ENCODE measurements around the gene MUC6. TPM values are rescaled to one million over a fixed set of nuclear protein-coding genes. Genes with fewer than 3 reads are reported as not detected.
A peak's percentile ranks its signal among the peaks of the same experiment; 100 is the strongest.

MUC6 gene, protein sequence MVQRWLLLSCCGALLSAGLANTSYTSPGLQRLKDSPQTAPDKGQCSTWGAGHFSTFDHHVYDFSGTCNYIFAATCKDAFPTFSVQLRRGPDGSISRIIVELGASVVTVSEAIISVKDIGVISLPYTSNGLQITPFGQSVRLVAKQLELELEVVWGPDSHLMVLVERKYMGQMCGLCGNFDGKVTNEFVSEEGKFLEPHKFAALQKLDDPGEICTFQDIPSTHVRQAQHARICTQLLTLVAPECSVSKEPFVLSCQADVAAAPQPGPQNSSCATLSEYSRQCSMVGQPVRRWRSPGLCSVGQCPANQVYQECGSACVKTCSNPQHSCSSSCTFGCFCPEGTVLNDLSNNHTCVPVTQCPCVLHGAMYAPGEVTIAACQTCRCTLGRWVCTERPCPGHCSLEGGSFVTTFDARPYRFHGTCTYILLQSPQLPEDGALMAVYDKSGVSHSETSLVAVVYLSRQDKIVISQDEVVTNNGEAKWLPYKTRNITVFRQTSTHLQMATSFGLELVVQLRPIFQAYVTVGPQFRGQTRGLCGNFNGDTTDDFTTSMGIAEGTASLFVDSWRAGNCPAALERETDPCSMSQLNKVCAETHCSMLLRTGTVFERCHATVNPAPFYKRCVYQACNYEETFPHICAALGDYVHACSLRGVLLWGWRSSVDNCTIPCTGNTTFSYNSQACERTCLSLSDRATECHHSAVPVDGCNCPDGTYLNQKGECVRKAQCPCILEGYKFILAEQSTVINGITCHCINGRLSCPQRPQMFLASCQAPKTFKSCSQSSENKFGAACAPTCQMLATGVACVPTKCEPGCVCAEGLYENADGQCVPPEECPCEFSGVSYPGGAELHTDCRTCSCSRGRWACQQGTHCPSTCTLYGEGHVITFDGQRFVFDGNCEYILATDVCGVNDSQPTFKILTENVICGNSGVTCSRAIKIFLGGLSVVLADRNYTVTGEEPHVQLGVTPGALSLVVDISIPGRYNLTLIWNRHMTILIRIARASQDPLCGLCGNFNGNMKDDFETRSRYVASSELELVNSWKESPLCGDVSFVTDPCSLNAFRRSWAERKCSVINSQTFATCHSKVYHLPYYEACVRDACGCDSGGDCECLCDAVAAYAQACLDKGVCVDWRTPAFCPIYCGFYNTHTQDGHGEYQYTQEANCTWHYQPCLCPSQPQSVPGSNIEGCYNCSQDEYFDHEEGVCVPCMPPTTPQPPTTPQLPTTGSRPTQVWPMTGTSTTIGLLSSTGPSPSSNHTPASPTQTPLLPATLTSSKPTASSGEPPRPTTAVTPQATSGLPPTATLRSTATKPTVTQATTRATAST (N-terminal part only)
- total RNA-seq, result not detected

DNA sequence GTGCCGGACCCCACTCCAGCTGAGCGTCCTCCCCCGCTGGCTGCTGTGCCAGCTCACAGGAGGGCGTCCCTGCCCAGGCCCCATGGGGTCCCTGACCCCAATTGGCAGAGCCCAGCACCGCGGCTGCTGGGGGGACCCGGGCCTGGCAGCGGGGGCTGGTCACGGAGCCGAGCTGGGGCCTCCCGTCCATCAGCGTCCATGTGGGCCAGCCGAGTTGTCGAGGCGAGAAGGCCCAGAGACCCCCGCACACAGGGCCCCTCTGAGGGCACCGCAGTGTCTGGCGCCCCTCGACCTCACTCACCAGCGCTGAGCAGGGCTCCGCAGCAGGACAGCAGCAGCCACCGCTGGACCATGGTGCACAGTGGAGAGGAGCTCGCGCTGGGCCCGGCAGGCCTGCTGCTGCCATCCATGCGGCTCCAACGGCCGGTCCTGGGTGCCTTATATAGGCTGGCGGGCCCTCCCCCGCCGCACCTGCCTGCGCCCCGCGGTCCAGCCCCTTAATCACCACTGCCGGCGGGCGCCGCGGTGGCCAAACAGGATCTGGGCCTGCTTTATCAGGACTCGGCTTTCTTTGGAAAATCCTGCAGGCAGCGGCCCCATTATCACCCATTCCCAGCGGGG is at the start of gene MUC6:
Gene MUC6 (minus strand): TSS at position 416 of the 621 bp plus-strand sequence. CDS start 63 bp downstream, at position 353.
- no peaks in the 10 kb centered on the region for H3K4me1 Mint-ChIP-seq (ENCODE audit: low read depth)
- no peaks in the 10 kb centered on the region for H3K36me3 Mint-ChIP-seq (ENCODE audit: insufficient read depth in 2 of 2)
- no peak for DNase-seq
- H3K9me3 Mint-ChIP-seq, result peaks cover 5 to 6% of the 10 kb centered on the region in 2 donors
- no peak for ATAC-seq (replicated peaks in 1 of 2)
- no peaks in the 10 kb centered on the region for H3K27me3 Mint-ChIP-seq (ENCODE audit: low read depth)
- H3K4me3 Mint-ChIP-seq, result no peak within 1 kb of the TSS
- H3K27ac Mint-ChIP-seq, result no peak within 1 kb of the TSS

DNA sequence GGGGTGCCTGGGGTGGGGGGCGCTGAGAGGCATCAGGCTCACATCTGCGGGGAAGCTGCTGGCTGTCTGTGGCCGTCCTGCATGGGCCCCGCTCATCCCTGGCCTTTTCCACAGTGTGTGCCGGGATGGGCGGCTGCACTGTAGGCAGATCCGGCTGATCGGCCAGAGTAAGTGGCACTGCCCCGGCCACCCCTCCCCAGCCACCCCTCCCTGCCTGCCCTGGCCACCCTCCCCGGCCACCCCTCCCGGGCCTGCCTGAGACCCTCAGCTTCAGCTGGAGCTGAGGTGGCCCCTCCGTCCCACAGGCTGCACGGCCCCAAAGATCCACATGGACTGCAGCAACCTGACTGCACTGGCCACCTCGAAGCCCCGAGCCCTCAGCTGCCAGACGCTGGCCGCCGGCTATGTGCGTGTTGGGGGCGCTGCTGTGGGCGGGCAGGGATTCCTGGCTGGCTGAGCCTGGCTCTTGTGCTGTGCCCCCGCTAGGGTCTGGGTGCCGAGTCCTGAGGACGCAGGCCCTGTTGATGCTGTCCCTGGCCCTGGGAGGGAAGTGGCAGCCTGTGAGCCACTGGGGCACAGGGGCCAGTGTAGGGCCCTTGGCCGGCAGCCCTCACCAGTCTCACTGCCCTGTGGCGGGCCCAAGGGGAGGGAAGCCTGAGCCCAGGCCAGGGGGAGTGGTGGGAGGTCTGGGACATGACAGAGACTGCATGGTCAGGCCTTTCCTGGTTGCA is 49.1 kb upstream of the MUC6 start:
- Mint-ChIP-seq H3K36me3 (ENCODE audit: insufficient read depth in 2 of 2) (no peaks in the 10 kb centered on the region), H3K4me3 (no peak overlapping the region), H3K9me3 (no peaks in the 10 kb centered on the region), H3K27me3 (ENCODE audit: low read depth) (no peaks in the 10 kb centered on the region), H3K4me1 (ENCODE audit: low read depth) (no peaks in the 10 kb centered on the region), H3K27ac (no peak overlapping the region)
- ATAC-seq (replicated peaks in 1 of 2) (no peak), DNase-seq (no peak)

DNA sequence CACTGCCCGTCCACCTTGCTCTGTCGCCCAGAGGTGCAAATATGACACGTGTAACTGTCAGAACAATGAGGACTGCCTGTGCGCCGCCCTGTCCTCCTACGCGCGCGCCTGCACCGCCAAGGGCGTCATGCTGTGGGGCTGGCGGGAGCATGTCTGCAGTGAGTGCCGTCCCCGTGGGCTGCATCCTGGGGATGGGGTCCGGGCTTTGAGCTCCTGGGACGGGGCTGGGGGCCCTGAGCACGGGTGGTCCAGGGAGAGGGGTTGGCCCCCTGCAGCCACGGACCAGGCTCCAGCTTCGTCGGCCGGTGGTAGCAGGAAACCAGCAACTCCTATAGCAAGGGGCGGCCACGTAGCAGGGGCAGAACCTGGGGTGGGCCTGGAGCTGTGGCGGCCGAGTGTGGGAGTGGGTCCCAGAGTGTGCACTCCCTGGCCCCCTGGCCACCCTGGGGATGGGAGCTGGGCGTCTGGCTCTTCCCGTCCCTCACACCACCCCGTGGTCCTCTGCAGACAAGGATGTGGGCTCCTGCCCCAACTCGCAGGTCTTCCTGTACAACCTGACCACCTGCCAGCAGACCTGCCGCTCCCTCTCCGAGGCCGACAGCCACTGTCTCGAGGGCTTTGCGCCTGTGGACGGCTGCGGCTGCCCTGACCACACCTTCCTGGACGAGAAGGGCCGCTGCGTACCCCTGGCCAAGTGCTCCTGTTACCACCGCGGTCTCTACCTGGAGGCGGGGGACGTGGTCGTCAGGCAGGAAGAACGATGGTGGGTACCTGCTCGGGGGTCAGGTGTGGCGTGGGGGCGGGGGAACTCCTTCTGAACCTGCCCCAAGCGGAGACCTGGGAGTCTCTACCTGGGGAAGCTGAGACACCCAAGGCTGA is 48.3 kb upstream of the MUC6 start:
- Mint-ChIP-seq H3K4me1 (ENCODE audit: low read depth) (no peaks in the 10 kb centered on the region), H3K27me3 (ENCODE audit: low read depth) (no peaks in the 10 kb centered on the region), H3K36me3 (ENCODE audit: insufficient read depth in 2 of 2) (no peaks in the 10 kb centered on the region), H3K27ac (no peak overlapping the region), H3K9me3 (no peaks in the 10 kb centered on the region), H3K4me3 (no peak overlapping the region)
- no peak for DNase-seq
- ATAC-seq (replicated peaks in 1 of 2), result no peak

DNA sequence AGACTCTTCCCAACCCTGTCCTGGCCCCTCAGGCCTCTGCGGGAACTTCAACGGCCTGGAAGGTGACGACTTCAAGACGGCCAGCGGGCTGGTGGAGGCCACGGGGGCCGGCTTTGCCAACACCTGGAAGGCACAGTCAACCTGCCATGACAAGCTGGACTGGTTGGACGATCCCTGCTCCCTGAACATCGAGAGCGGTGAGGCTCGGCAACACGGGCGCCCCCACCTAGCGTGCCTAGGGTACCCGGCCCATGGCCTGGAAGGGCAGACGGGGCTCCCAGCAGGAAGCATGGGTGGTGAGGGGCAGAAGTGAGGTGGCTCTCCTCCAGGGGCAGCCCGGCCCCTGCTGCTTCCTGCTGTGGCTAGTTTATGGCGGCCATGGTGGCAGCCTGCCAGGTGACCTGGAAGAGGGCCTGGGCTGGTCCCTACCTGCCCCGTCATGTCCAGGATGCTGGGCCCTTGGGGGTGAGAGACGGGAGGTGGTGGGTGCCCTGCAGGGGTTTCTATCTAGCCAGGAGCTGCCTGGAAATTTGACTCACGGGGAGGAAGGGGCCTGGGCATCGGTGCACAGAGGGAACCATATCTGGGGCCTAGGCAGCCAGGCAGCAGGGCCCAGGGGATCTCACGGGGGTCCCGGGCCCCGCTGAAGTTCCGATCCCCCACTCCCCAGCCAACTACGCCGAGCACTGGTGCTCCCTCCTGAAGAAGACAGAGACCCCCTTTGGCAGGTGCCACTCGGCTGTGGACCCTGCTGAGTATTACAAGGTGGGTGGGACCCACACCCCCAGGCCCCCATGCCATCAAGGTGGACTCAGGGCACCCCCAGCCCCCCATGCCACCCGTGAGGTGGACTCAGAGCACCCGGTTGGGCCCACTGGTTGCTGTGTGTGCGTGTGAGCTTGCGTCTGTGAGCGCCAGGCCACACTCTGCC is 47.4 kb upstream of the MUC6 start:
- H3K4me1 Mint-ChIP-seq (ENCODE audit: low read depth), result no peaks in the 10 kb centered on the region
- no peaks in the 10 kb centered on the region for H3K27me3 Mint-ChIP-seq (ENCODE audit: low read depth)
- H3K4me3 Mint-ChIP-seq, result no peak overlapping the region
- no peak for ATAC-seq (replicated peaks in 1 of 2)
- H3K27ac Mint-ChIP-seq, result no peak overlapping the region
- no peaks in the 10 kb centered on the region for H3K36me3 Mint-ChIP-seq (ENCODE audit: insufficient read depth in 2 of 2)
- DNase-seq, result no peak
- H3K9me3 Mint-ChIP-seq, result no peaks in the 10 kb centered on the region

DNA sequence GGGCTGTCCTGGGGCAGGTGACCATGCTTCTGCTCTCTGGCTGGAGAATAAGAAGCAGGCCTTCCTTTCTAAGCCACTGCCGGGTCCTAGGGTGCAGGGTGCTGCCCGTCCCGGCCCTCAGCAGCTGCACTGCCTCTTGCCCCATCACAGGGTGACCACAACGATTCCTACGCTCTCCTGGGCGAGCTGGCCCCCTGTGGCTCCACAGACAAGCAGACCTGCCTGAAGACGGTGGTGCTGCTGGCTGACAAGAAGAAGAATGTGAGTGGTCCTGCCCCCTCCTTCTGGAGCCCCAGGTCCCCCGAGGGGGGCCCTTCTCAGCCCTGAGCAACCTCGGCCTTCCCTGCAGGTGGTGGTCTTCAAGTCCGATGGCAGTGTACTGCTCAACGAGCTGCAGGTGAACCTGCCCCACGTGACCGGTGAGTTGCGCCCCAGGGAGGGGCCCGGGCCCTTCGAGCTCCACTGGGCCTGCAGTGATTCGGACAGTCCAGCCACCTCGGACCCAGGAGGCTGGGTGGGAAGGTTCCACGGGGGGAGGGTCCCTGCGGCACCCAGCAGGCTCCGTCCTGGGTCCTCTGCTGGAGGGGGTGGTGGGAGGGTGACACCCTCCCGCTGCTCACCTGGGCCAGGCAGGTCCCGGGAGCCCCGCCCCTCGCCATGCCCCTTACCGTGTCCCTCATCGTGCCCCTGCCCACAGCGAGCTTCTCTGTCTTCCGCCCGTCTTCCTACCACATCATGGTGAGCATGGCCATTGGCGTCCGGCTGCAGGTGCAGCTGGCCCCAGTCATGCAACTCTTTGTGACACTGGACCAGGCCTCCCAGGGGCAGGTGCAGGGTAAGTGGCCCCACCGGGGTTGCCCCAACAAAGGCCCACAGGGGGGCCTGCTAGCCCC is 46.5 kb upstream of the MUC6 start:
- no peaks in the 10 kb centered on the region for H3K9me3 Mint-ChIP-seq

DNA sequence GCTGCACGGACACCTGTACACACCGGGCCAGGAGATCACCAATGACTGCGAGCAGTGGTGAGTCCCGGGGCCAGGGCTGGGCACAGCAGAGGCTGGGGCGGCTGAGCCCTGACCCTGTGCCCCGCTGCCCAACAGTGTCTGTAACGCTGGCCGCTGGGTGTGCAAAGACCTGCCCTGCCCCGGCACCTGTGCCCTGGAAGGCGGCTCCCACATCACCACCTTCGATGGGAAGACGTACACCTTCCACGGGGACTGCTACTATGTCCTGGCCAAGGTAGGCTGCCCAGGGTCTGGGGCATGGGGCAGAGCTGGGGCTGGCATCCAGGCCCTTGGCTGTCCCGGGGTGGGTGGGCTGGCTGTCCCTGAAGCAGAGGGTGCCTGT is 45.8 kb upstream of the MUC6 start:
- no peak for DNase-seq
- Mint-ChIP-seq H3K4me1 (ENCODE audit: low read depth) (no peaks in the 10 kb centered on the region), H3K36me3 (ENCODE audit: insufficient read depth in 2 of 2) (no peaks in the 10 kb centered on the region), H3K27ac (no peak overlapping the region), H3K27me3 (ENCODE audit: low read depth) (no peaks in the 10 kb centered on the region), H3K9me3 (no peaks in the 10 kb centered on the region), H3K4me3 (no peak overlapping the region)
- peak in 1 of 2 donors; percentile 9 for ATAC-seq (replicated peaks in 1 of 2)

More for the DNA sequence above, 46.5 kb upstream of the MUC6 start:
- Mint-ChIP-seq H3K4me1 (ENCODE audit: low read depth) (no peaks in the 10 kb centered on the region), H3K4me3 (no peak overlapping the region), H3K27ac (no peak overlapping the region), H3K27me3 (ENCODE audit: low read depth) (no peaks in the 10 kb centered on the region), H3K36me3 (ENCODE audit: insufficient read depth in 2 of 2) (no peaks in the 10 kb centered on the region)
- ATAC-seq (replicated peaks in 1 of 2) (no peak), DNase-seq (no peak)

DNA sequence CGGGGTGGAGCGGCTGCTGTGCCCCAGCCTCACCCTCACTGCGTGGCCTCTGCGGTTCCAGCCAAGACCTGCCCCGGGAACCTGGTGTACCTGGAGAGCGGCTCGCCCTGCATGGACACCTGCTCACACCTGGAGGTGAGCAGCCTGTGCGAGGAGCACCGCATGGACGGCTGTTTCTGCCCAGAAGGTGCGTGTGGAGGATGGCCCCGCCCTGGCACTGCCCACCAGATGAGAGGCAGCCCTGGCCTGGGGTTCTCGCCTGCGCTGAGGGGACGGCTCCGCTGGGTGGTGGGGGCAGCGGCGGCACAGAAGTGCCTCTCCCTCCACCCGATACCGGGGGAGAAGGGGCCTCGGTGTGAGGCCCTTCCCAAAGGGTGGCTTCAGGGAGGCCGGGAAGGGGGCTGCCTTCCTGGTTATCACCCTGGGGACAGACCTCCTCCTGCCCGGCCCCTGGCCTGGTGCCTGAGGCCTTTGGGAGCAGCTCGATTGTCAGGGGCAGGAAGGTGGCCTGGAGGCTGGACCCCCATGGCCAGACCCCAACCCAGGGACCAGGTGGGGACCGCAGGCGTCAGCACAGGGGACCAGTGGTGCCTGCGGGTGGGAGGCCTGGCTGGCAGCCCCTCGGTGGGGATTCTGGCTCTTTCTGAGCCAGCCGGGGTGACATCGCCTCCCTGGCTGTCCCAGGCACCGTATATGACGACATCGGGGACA is 45.2 kb upstream of the MUC6 start:
- DNase-seq (no peak), ATAC-seq (replicated peaks in 1 of 2) (no peak)
- Mint-ChIP-seq H3K27ac (no peak overlapping the region), H3K4me1 (ENCODE audit: low read depth) (no peaks in the 10 kb centered on the region), H3K36me3 (ENCODE audit: insufficient read depth in 2 of 2) (no peaks in the 10 kb centered on the region), H3K4me3 (no peak overlapping the region), H3K27me3 (ENCODE audit: low read depth) (no peaks in the 10 kb centered on the region), H3K9me3 (no peaks in the 10 kb centered on the region)

DNA sequence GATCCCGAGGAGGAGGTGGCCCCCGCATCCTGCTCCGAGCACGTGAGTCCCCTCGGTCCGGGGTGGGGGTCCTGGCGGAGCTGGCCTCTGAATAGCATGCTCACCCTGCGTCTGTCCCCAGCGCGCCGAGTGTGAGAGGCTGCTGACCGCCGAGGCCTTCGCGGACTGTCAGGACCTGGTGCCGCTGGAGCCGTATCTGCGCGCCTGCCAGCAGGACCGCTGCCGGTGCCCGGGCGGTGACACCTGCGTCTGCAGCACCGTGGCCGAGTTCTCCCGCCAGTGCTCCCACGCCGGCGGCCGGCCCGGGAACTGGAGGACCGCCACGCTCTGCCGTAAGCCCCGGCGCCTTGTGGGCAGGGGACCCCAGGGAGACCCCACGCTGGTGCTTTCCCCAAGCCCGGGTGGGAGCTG is 41.7 kb upstream of the MUC6 start:
- no peaks in the 10 kb centered on the region for H3K36me3 Mint-ChIP-seq (ENCODE audit: insufficient read depth in 2 of 2)
- ATAC-seq (replicated peaks in 1 of 2), result no peak
- no peak overlapping the region for H3K4me3 Mint-ChIP-seq
- no peak for DNase-seq
- H3K27me3 Mint-ChIP-seq (ENCODE audit: low read depth), result no peaks in the 10 kb centered on the region
- no peaks in the 10 kb centered on the region for H3K9me3 Mint-ChIP-seq
- H3K4me1 Mint-ChIP-seq (ENCODE audit: low read depth), result no peaks in the 10 kb centered on the region
- no peak overlapping the region for H3K27ac Mint-ChIP-seq

DNA sequence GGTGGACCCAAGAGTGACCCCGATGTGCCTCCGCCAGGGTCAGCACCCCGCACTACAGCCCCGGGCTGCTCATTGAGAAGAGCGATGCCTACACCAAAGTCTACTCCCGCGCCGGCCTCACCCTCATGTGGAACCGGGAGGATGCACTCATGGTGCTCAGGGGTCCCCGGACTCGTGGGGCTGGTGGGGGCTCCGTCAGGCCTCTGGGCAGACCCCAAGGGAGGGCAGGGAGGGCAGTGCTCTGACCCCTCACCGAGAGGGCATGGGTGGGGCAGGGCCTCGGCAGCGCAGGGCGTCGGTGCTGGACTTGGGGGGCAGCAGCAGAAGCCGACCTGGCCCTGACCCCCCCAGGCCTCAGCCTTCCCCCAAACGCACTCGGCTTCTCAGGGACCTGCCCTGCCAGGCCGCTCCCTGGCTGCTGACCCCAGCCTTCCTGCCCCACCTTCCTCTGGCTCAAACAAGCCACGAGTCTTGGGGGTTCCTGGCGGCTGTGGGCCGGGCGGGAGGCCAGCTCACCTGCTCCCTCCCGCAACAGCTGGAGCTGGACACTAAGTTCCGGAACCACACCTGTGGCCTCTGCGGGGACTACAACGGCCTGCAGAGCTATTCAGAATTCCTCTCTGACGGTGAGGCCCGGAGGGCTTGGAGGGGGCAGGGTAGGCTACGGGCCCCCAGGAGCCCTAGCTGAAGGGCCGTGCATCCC is 41.0 kb upstream of the MUC6 start:
- ATAC-seq (replicated peaks in 1 of 2) (no peak), DNase-seq (no peak)
- H3K27me3 Mint-ChIP-seq (ENCODE audit: low read depth), result no peaks in the 10 kb centered on the region
- H3K4me1 Mint-ChIP-seq (ENCODE audit: low read depth), result no peaks in the 10 kb centered on the region
- H3K36me3 Mint-ChIP-seq (ENCODE audit: insufficient read depth in 2 of 2), result no peaks in the 10 kb centered on the region
- H3K27ac Mint-ChIP-seq, result no peak overlapping the region
- H3K4me3 Mint-ChIP-seq, result no peak overlapping the region
- no peaks in the 10 kb centered on the region for H3K9me3 Mint-ChIP-seq
